Suprapubic skin (tissue), 4 donors: ENCODE results near the gene CHIA.
"Not testable (repeated sequence)": the region's sequence is repeated elsewhere in the genome, so short reads cannot be mapped to it uniquely, and the experiment has no call there.

ENCODE experiments used
- CTCF ChIP-seq, 2 donors: fragments of 200-600 bp in 1 of 2; fragments of 450-650 bp in 1 of 2; sonication (generic) in 1 of 2; IDR thresholded peaks; one replicate each; pipeline ENCODE4 v1.5.1; 2016 to 2019; ENCODE audit warnings: antibody characterized with exemption in 2 of 2, mild to moderate bottlenecking in 1 of 2, moderate library complexity in 1 of 2
- EP300 ChIP-seq: sonication (generic); formaldehyde crosslinking; IDR thresholded peaks from one replicate; pipeline ENCODE4 v1.6.1; 2017; ENCODE audit warnings: antibody characterized with exemption
- POLR2AphosphoS5 ChIP-seq, 3 donors: sonication (generic); formaldehyde crosslinking; IDR thresholded peaks; one replicate each; pipeline ENCODE4 v1.6.1; 2017; ENCODE audit warnings: antibody characterized with exemption in 3 of 3

- TF ChIP-seq EP300; CTCF (IDR thresholded peaks at IDR 0.05); POLR2AphosphoS5 (IDR thresholded peaks at IDR 0.05): not testable (repeated sequence)
Observed at GRCh38 chr1:111360257-111360656, 69.6 kb downstream of the CHIA start.
